ENCODE results near the gene CELA3B.
"Not testable (repeated sequence)": the region's sequence is repeated elsewhere in the genome, so short reads cannot be mapped to it uniquely, and the experiment has no call there.

Gene CELA3B

DNA sequence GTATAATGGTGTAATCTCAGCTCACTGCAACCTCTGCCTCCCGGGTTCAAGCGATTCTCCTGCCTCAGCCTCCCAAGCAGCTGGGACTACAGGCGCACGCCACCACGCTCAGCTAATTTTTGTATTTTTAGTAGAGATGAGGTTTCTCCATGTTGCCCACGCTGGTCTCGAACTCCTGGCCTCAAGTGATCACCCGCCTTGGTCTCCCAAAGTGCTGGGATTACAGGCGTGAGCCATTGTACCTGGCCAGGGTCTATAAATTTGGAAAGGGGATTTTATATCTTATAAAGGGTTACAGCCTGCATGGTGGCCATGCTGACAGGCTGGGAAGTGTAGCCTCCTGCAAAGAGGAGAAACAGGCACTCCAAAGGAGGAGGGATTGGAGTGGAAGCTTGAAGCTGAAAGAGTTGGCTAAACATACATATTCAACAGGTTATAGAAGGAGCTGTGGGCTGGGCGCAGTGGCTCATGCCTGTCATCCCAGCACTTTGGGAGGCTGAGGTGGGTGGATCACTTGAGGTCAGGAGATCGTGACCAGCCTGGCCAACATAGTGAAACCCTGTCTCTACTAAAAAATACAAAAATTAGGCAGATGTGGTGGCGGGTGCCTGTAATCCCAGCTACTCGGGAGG is 37.9 kb downstream of the CELA3B start:
- not testable (repeated sequence) for H3K27me3 ChIP-seq (ENCODE audit: insufficient read depth, poor library complexity, severe bottlenecking); DNase-seq (ENCODE audit: low read depth in 1 of 2, low spot score in 1 of 2); H3K27ac ChIP-seq (replicated peaks); H3K4me3 ChIP-seq (replicated peaks; ENCODE audit: insufficient read depth, low read length)

DNA sequence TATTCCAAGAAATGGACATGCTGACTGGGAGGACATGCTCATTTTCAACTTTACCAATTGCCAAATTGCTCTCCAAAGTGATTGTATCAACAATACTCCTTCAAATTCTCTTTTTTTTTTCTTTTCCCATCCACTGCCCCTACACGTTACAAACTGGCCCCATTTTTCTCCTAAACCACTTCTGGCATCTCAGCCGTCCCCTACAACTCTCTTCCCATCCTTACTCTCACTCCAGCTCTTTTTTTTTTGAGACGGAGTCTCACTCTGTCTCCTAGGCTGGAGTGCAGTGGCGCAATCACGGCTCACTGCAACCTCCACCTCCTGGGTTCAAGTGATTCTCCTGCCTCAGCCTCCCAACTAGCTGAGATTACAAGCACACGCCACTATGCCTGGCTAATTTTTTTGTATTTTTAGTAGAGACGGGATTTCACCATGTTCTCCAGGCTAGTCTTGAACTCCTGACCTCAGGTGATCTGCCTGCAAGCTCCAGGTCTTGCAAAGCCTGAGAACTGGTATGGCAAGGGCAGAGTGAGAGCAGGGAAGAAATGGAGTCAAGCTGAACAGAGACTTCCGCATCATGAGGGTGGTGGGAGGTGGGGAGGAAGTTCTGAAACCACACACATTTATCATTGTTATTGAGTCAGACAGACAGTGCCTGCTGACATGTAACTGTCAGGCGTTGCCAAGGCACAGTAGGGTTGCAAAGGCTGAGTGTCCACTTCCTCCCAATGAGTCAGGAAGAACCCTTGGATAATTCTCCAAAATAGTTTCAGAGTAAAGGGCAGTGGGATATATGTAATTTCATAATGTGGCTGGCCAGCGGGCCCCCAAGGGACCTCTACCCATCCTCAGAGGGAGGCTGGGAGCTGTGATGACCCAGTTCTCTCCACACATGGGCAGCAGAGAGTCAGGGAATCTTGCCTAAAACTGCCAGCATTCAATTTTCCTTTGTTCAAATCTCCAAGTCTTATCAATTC is 42.0 kb downstream of the CELA3B start:
- peak; percentile 89 to 95 for DNase-seq (ENCODE audit: low read depth in 1 of 2, low spot score in 1 of 2)
- no peak overlapping the region for H3K4me3 ChIP-seq (replicated peaks; ENCODE audit: insufficient read depth, low read length)
- no peaks in the 10 kb centered on the region for H3K27me3 ChIP-seq (ENCODE audit: insufficient read depth, poor library complexity, severe bottlenecking)
- peak; percentile 81 for TF ChIP-seq POLR2AphosphoS5 (IDR thresholded peaks at IDR 0.05; ENCODE audit: low read depth)
- no peak for TF ChIP-seq GABPA (IDR thresholded peaks at IDR 0.05; ENCODE audit: low read depth)
- TF ChIP-seq, protein P1, sequence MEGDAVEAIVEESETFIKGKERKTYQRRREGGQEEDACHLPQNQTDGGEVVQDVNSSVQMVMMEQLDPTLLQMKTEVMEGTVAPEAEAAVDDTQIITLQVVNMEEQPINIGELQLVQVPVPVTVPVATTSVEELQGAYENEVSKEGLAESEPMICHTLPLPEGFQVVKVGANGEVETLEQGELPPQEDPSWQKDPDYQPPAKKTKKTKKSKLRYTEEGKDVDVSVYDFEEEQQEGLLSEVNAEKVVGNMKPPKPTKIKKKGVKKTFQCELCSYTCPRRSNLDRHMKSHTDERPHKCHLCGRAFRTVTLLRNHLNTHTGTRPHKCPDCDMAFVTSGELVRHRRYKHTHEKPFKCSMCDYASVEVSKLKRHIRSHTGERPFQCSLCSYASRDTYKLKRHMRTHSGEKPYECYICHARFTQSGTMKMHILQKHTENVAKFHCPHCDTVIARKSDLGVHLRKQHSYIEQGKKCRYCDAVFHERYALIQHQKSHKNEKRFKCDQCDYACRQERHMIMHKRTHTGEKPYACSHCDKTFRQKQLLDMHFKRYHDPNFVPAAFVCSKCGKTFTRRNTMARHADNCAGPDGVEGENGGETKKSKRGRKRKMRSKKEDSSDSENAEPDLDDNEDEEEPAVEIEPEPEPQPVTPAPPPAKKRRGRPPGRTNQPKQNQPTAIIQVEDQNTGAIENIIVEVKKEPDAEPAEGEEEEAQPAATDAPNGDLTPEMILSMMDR (IDR thresholded peaks at IDR 0.05; ENCODE audit: insufficient read depth, low read length): peak; percentile 11
- peak; percentile 95 for TF ChIP-seq SPI1 (IDR thresholded peaks at IDR 0.05; ENCODE audit: borderline replicate concordance, low read depth)
- peak overlapping the region; percentile 82 for H3K27ac ChIP-seq (replicated peaks)

DNA sequence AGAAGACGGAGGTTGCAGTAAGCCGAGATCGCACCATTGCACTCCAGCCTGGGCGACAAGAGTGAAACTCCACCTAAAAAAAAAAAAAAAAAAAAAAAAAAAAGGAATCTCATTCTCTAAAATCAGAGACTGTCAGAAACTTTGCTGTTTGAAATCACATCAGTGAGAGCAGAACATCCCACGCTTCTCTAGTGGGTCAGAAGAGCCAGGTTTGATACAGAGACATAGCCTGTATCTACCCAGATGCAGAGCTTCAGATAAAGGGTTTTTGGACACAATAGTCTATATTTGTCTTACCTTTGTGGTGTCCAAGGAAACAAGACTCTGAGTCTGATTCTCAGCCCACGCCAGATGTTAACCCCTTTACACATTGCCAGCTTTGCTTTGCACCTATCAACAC is 44.2 kb downstream of the CELA3B start:
- H3K4me3 ChIP-seq (replicated peaks; ENCODE audit: insufficient read depth, low read length): no peak overlapping the region
- DNase-seq (ENCODE audit: low read depth in 1 of 2, low spot score in 1 of 2): no peak
- TF ChIP-seq, protein P1 (IDR thresholded peaks at IDR 0.05; ENCODE audit: insufficient read depth, low read length): no peak
- no peak for TF ChIP-seq GABPA (IDR thresholded peaks at IDR 0.05; ENCODE audit: low read depth)
- TF ChIP-seq POLR2AphosphoS5 (IDR thresholded peaks at IDR 0.05; ENCODE audit: low read depth): no peak
- no peak for TF ChIP-seq REST (IDR thresholded peaks at IDR 0.05; ENCODE audit: insufficient replicate concordance, low read depth)
- TF ChIP-seq SPI1 (IDR thresholded peaks at IDR 0.05; ENCODE audit: borderline replicate concordance, low read depth): no peak
- no peak overlapping the region for H3K27ac ChIP-seq (replicated peaks)
- H3K27me3 ChIP-seq (ENCODE audit: insufficient read depth, poor library complexity, severe bottlenecking): no peaks in the 10 kb centered on the region

DNA sequence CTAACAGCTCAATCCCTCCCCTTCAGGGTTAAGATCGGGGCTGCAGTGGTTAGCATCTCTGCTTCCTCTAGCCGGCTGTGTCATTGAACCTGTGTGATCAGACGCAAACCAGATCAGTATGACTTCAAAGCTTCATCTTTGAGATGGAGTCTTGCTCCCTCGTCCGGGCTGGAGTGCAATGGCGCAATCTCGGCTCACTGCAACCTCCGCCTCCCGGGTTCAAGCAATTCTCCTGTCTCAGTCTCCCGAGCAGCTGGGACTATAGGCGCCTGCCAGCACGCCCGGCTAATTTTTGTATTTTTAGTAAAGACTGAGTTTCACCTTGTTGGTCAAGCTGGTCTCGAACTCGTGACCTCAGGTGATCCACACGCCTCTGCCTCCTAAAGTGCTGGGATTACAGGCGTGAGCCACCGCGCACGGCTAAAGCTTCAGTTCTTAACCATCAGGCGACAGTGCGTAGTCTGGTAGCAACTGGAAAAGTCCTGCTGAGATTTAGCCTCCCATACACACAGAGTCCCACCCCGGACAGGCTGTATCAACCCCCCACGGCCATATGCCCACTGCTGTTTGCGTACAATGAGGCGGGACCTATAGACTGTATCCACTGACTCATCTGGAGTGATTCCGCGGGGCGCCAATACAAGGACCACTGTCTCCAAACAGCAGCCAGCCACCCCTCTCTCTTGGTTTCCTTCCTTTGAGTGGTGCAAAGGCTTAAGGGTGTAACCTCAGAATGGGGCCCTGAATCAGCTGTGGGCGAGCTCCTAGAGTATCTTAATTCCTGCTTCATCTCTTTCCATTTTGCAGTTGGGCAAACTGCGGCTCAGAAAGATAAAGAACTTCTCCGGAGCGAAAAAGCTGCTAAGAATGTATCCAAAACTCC is 47.9 kb downstream of the CELA3B start:
- peak overlapping the region; percentile 96 for H3K27ac ChIP-seq (replicated peaks)
- H3K4me3 ChIP-seq (replicated peaks; ENCODE audit: insufficient read depth, low read length): peak overlapping the region; percentile 81
- no peak for TF ChIP-seq REST (IDR thresholded peaks at IDR 0.05; ENCODE audit: insufficient replicate concordance, low read depth)
- TF ChIP-seq SPI1 (IDR thresholded peaks at IDR 0.05; ENCODE audit: borderline replicate concordance, low read depth): no peak
- TF ChIP-seq, protein P1 (IDR thresholded peaks at IDR 0.05; ENCODE audit: insufficient read depth, low read length): no peak
- no peak for TF ChIP-seq POLR2AphosphoS5 (IDR thresholded peaks at IDR 0.05; ENCODE audit: low read depth)
- no peak for TF ChIP-seq GABPA (IDR thresholded peaks at IDR 0.05; ENCODE audit: low read depth)
- DNase-seq (ENCODE audit: low read depth in 1 of 2, low spot score in 1 of 2): peak; percentile 58 to 61
- H3K27me3 ChIP-seq (ENCODE audit: insufficient read depth, poor library complexity, severe bottlenecking): no peaks in the 10 kb centered on the region
